Activated B cell treated with CpG ODN at 0.5 μM for 24 hours (primary cell): Measurements from ENCODE around the gene EFNA4. TPM values are rescaled to one million over a fixed set of nuclear protein-coding genes. Genes with fewer than 3 reads are reported as not detected.

ENCODE experiments used
- ATAC-seq: fragments of 200-7000 bp; cut with Tn5 transposase; one replicate; pipeline ENCODE4 v1.10.0; 2021; ENCODE audit warnings: low read depth, mild to moderate bottlenecking, moderate library complexity
- CTCF ChIA-PET: fragments of 350-600 bp; sonication (Branson Sonifier 250); formaldehyde crosslinking; loops from one replicate; lab custom pipeline; 2021; ENCODE audit warnings: antibody characterized with exemption; lab: Charles Lee
- POLR2A ChIA-PET: fragments of 350-600 bp; sonication (Branson Sonifier 250); formaldehyde crosslinking; loops from one replicate; lab custom pipeline; 2021; ENCODE audit warnings: antibody characterized with exemption; lab: Charles Lee
- DNase-seq: peaks from one replicate; pipeline ENCODE4 v3.0.0; 2022
- H3K27ac Mint-ChIP-seq: one replicate; pipeline ENCODE4 v1.8.0; 2020; ENCODE audit warnings: mixed read lengths
- H3K27me3 Mint-ChIP-seq: one replicate; pipeline ENCODE4 v1.8.0; 2021; ENCODE audit warnings: mixed read lengths
- H3K36me3 Mint-ChIP-seq: one replicate; pipeline ENCODE4 v1.8.0; 2021; ENCODE audit warnings: low read depth, mixed read lengths
- H3K4me1 Mint-ChIP-seq: one replicate; pipeline ENCODE4 v1.8.0; 2021; ENCODE audit warnings: mixed read lengths
- H3K4me3 Mint-ChIP-seq: one replicate; pipeline ENCODE4 v1.8.0; 2020; ENCODE audit warnings: mild to moderate bottlenecking, mixed read lengths
- H3K9me3 Mint-ChIP-seq: one replicate; pipeline ENCODE4 v1.8.0; 2020; ENCODE audit warnings: mixed read lengths
- CTCF ChIP-seq: fragments of 200-600 bp; IDR thresholded peaks from one replicate; pipeline ENCODE4 v1.8.0; 2022; ENCODE audit warnings: antibody characterized with exemption, mild to moderate bottlenecking
- intact Hi-C: fragments of 100-400 bp; cut with micrococcal nuclease; formaldehyde crosslinking; loops from one replicate; pipeline ENCODE4 v1.15.1; 2024
- total RNA-seq: library from RNA; stranded (reverse); gene quantifications from 2 replicates; pipeline ENCODE4 v1.2.3, GENCODE V29; 2022

The EFNA4 gene
- total RNA-seq, 1 donor from 2014 or later = 7.8 TPM

- peaks cover 18% of the 10 kb centered on the region for H3K27me3 Mint-ChIP-seq
- peaks cover 42% of the 10 kb centered on the region for H3K4me1 Mint-ChIP-seq
- no peak overlapping the region for H3K27ac Mint-ChIP-seq
- CTCF ChIA-PET = interaction anchor here (0.6 to 3.3 kb wide), 3 partner anchors 56 to 86 kb away, joined by 3 to 30 read pairs (median 9); partner anchors contain the start of genes KRTCAP2 and TRIM46
- ATAC-seq (no peak), DNase-seq (no peak)
- H3K4me3 Mint-ChIP-seq = no peak overlapping the region
- POLR2A ChIA-PET = interaction anchor here (2.5 kb wide), 2 partner anchors 24 to 86 kb away, joined by 13 to 54 read pairs; partner anchors contain the start of genes EFNA4, KRTCAP2 and TRIM46
- TF ChIP-seq CTCF = no peak
- no peaks in the 10 kb centered on the region for H3K9me3 Mint-ChIP-seq
- intact Hi-C loops = loop anchor here (1.0 to 5.0 kb wide), 2 partner anchors 80 to 235 kb away; partner anchors contain the start of gene RUSC1
- no peaks in the 10 kb centered on the region for H3K36me3 Mint-ChIP-seq
These were observed 23.5 kb downstream of the EFNA4 start for GRCh38 chr1:155086856-155087535.

DNA sequence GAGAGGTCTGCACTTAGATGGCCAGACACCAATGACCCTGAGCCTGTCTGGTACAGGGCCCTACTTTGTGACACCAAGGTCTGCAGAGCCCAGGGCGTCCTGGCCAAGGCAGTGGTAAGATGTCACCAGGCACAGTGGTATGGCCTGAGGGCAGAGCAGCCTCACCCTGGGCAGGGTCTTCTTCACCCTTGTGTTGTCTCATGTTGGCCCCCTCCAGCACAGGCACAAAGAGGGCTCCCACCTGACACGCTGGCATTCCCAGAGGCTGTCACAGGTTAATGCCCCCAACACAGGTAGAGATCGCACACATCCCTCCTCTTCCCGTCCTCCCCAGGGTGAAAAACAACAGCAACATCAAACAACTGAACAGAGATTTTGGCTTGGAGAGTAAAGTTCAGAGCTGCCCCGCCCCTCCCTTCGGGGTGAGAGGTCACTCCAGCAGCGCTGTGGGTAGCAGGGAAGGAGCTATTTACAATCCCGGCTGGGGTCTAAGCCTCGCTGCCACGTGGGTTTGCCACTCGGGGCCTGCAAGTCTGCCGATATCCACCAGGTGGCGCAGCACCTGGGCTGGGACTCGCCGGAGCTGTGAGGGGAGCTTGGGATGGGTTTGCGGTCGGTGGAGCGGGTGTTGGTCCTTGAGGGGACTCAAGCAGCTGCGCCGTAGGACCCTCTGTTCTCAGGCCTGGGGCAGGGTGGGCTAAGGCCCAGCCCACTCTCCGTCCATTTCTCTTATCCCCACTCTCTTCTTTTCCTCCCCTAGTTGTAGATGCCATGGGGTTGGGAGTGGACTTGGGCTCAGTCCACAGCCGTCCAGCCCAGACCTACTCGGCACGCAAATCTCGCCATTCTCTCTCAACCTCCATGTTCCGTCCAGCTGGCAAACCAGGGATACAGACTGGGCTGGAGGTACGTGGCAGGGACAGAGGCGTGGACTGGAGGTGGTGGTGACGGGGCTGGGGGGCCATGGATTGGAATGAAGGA is 27.8 kb downstream of the EFNA4 start:
- no peak overlapping the region for H3K27ac Mint-ChIP-seq
- H3K36me3 Mint-ChIP-seq = no peaks in the 10 kb centered on the region

DNA sequence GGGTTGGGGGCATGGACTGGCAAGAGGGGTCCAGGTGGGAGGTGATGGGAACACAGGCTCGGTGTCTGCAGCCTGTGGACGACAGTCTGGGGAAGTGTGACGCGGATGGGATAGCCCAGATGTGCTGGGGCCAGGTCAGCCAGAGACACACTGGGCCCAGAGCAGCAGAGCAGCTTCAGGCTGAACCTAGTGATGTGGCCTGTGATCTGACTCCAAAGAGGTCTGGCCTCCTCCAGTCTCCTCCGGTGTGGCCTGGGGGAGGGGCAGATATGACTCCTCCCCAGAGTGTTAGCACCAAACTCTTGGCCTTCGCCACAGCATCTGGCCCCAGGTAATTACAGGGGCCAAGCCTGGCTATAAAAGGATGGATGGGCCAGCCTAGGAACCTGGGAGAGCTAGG is 28.6 kb downstream of the EFNA4 start:
- ChIA-PET POLR2A (interaction anchor here (0.5 to 2.1 kb wide), 5 partner anchors 12 to 81 kb away, joined by 3 to 38 read pairs (median 3); partner anchors contain the start of gene KRTCAP2), CTCF (interaction anchor here (0.9 to 5.3 kb wide), 19 partner anchors 8 to 102 kb away, joined by 3 to 145 read pairs (median 4); partner anchors contain the start of genes EFNA1, EFNA4, KRTCAP2 and SLC50A1)
- Mint-ChIP-seq H3K36me3 (no peaks in the 10 kb centered on the region), H3K9me3 (no peaks in the 10 kb centered on the region), H3K27ac (no peak overlapping the region), H3K4me1 (peaks cover 9% of the 10 kb centered on the region), H3K27me3 (peaks cover 6% of the 10 kb centered on the region), H3K4me3 (no peak overlapping the region)
- ATAC-seq = no peak
- TF ChIP-seq CTCF = no peak
- DNase-seq = no peak
- intact Hi-C loops = loop anchor here (5.0 kb wide), 1 partner anchor 35 kb away; the partner anchor contains the start of gene EFNA1

More for the DNA sequence above, 27.8 kb downstream of the EFNA4 start:
- H3K27me3 Mint-ChIP-seq = peaks cover 6% of the 10 kb centered on the region
- intact Hi-C loops = loop anchor here (1.0 to 5.0 kb wide), 3 partner anchors 36 to 82 kb away; partner anchors contain the start of genes EFNA1, KRTCAP2 and TRIM46
- ATAC-seq (peak; percentile 89), DNase-seq (peak; percentile 76)
- TF ChIP-seq CTCF = peak; percentile 48
- POLR2A ChIA-PET = interaction anchor here (0.5 to 2.1 kb wide), 9 partner anchors 9 to 81 kb away, joined by 3 to 38 read pairs (median 6); partner anchors contain the start of gene KRTCAP2
- H3K4me1 Mint-ChIP-seq = peaks cover 10% of the 10 kb centered on the region
- no peak overlapping the region for H3K4me3 Mint-ChIP-seq
- no peaks in the 10 kb centered on the region for H3K9me3 Mint-ChIP-seq
- CTCF ChIA-PET = interaction anchor here (0.7 to 5.3 kb wide), 27 partner anchors 9 to 135 kb away, joined by 3 to 145 read pairs (median 4); partner anchors contain the start of genes DPM3, EFNA1, EFNA4 and KRTCAP2

GRCh38 chr1:155092641-155093040 is 29.1 kb downstream of the EFNA4 start:
- intact Hi-C loops = loop anchor here (5.0 kb wide), 1 partner anchor 35 kb away; the partner anchor contains the start of gene EFNA1
- Mint-ChIP-seq H3K9me3 (no peaks in the 10 kb centered on the region), H3K27me3 (peaks cover 6% of the 10 kb centered on the region), H3K4me1 (peaks cover 9% of the 10 kb centered on the region), H3K36me3 (no peaks in the 10 kb centered on the region), H3K4me3 (no peak overlapping the region), H3K27ac (no peak overlapping the region)
- ChIA-PET POLR2A (interaction anchor here (0.6 to 2.1 kb wide), 2 partner anchors 75 to 210 kb away, joined by 3 to 38 read pairs; no protein-coding TSS in a partner anchor), CTCF (interaction anchor here (0.9 to 5.3 kb wide), 4 partner anchors 43 to 80 kb away, joined by 3 to 145 read pairs (median 24); partner anchors contain the start of genes KRTCAP2, SLC50A1 and TRIM46)
- no peak for TF ChIP-seq CTCF
- no peak for ATAC-seq
- DNase-seq = no peak
